Fibroblast of lung (primary cell): ENCODE data around the gene DCP1A. TPM values are rescaled to one million over a fixed set of nuclear protein-coding genes. Genes with fewer than 3 reads are reported as not detected.
A peak's percentile ranks its signal among the peaks of the same experiment; 100 is the strongest.

Experiments
- DNase-seq, 2 donors: peaks; one replicate each; pipeline versions ENCODE4 v3.0.0 to v3.0.0-alpha.2; 2010; ENCODE audit warnings: low read depth in 2 of 2
- H2AFZ ChIP-seq: 2 replicates; pipeline ENCODE4 v1.5.1; 2012; ENCODE audit warnings: low read length, control low read depth, inconsistent platforms
- H3K27ac ChIP-seq: 2 replicates; pipeline ENCODE4 v1.5.1; 2011; ENCODE audit warnings: low read length, control low read depth; ENCODE audit not compliant: insufficient read depth
- H3K27me3 ChIP-seq: 2 replicates; pipeline ENCODE4 v1.5.1; 2011; ENCODE audit warnings: mild to moderate bottlenecking, low read length; ENCODE audit not compliant: control insufficient read depth, insufficient read depth
- H3K36me3 ChIP-seq: 2 replicates; pipeline ENCODE4 v1.5.1; 2011; ENCODE audit warnings: low read length; ENCODE audit not compliant: control insufficient read depth, insufficient read depth
- H3K4me1 ChIP-seq: 2 replicates; pipeline ENCODE4 v1.5.1; 2011; ENCODE audit warnings: low read length; ENCODE audit not compliant: control insufficient read depth, insufficient read depth; ENCODE audit errors: extremely low read depth
- H3K4me2 ChIP-seq: 2 replicates; pipeline ENCODE4 v1.5.1; 2011; ENCODE audit warnings: low read length, control low read depth; ENCODE audit not compliant: insufficient read depth; ENCODE audit errors: extremely low read depth
- H3K4me3 ChIP-seq, 4 experiments: fragments of 200-600 bp in 1 of 4; sonication (generic) in 1 of 4; replicated peaks in 1 of 4; 2 replicates each; pipeline ENCODE4 v1.5.1; 2011 to 2016; ENCODE audit warnings: low read length in 4 of 4, low read depth in 3 of 4, mild to moderate bottlenecking in 3 of 4, control low read depth in 2 of 4, inconsistent platforms in 1 of 4, mixed read lengths in 1 of 4; ENCODE audit not compliant: insufficient read depth in 1 of 4; ENCODE audit errors: control extremely low read depth in 1 of 4
- H3K79me2 ChIP-seq: 2 replicates; pipeline ENCODE4 v1.5.1; 2012; ENCODE audit warnings: mild to moderate bottlenecking, low read length, inconsistent platforms; ENCODE audit not compliant: control insufficient read depth, insufficient read depth
- H3K9ac ChIP-seq: 2 replicates; pipeline ENCODE4 v1.5.1; 2011; ENCODE audit warnings: mild to moderate bottlenecking, low read length, control low read depth; ENCODE audit not compliant: insufficient read depth
- H3K9me3 ChIP-seq: 2 replicates; pipeline ENCODE4 v1.5.1; 2012; ENCODE audit warnings: low read depth, low read length; ENCODE audit not compliant: control insufficient read depth, insufficient read depth
- H4K20me1 ChIP-seq: 2 replicates; pipeline ENCODE4 v1.5.1; 2011; ENCODE audit warnings: low read length; ENCODE audit not compliant: control insufficient read depth, insufficient read depth; ENCODE audit errors: extremely low read depth
- EZH2 ChIP-seq: IDR thresholded peaks from 2 replicates; pipeline ENCODE4 v1.5.1; 2012; ENCODE audit warnings: low read length, control low read depth, mild to moderate bottlenecking; ENCODE audit errors: missing control alignments
- polyA plus RNA-seq, 2 donors: library from polyadenylated mRNA; depleted of rRNA in 1 of 2; stranded (reverse) in 1 of 2; unstranded in 1 of 2; fragments of >200 nt; gene quantifications; 2 replicates each; pipeline ENCODE4 v1.2.1, GENCODE V29; 2011 to 2012; ENCODE audit warnings: missing spikeins in 1 of 2
- total RNA-seq: library from RNA; depleted of rRNA; stranded (reverse); fragments of >200 nt; gene quantifications from 2 replicates; pipeline ENCODE4 v1.2.1, GENCODE V29; 2014
- TF ChIP-seq, protein P1 (sequence below), 2 donors: IDR thresholded peaks in 1 of 2; conservative IDR thresholded peaks in 1 of 2; 1 replicate in 1 of 2; 2 replicates in 1 of 2; pipeline ENCODE4 v1.5.1; 2011 to 2012; ENCODE audit warnings: low read length in 2 of 2, control low read depth in 1 of 2, inconsistent platforms in 1 of 2, low read depth in 1 of 2, mild to moderate bottlenecking in 1 of 2

Gene DCP1A
- total and polyA plus RNA-seq, 2 donors (not counting 1 experiment from before 2014, with no cell fraction given): 17.2 to 24.2 TPM

DNA sequence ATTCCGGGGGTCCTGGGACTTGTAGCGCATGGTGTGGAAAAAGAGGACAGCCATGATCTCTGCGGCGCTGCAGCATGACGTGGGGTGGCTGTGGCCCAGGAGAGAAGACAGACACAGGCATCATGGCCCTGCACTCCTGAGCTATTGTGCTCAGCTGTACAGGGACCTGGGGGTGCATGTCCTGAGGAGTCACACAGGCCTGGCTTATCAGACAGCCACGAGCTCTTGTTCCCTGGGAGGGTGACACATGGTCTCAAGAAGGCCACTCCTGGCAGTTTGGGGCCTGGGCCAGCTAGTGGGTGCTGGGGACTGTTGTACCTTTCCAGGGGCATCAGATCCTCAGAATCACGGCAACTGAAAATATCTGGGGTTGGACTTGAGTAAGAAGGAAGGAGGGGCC is 105.2 kb downstream of the DCP1A start:
- Histone ChIP-seq H2AFZ (no peak overlapping the region), H3K36me3 (peaks cover 24% of the 10 kb centered on the region), H3K9ac (no peak overlapping the region), H3K9me3 (no peaks in the 10 kb centered on the region), H3K4me3 (no peak overlapping the region), H3K27ac (peak overlapping the region; percentile 3), H4K20me1 (no peaks in the 10 kb centered on the region), H3K4me1 (peaks cover 17% of the 10 kb centered on the region), H3K27me3 (no peaks in the 10 kb centered on the region), H3K79me2 (peaks cover 75% of the 10 kb centered on the region), H3K4me2 (no peak overlapping the region)
- no peak for DNase-seq
- no peak for TF ChIP-seq EZH2
- TF ChIP-seq, protein P1, sequence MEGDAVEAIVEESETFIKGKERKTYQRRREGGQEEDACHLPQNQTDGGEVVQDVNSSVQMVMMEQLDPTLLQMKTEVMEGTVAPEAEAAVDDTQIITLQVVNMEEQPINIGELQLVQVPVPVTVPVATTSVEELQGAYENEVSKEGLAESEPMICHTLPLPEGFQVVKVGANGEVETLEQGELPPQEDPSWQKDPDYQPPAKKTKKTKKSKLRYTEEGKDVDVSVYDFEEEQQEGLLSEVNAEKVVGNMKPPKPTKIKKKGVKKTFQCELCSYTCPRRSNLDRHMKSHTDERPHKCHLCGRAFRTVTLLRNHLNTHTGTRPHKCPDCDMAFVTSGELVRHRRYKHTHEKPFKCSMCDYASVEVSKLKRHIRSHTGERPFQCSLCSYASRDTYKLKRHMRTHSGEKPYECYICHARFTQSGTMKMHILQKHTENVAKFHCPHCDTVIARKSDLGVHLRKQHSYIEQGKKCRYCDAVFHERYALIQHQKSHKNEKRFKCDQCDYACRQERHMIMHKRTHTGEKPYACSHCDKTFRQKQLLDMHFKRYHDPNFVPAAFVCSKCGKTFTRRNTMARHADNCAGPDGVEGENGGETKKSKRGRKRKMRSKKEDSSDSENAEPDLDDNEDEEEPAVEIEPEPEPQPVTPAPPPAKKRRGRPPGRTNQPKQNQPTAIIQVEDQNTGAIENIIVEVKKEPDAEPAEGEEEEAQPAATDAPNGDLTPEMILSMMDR (conservative IDR thresholded peaks at IDR 0.05 in 1 of 2, IDR thresholded peaks at IDR 0.05 in 1 of 2; ENCODE audit: low read depth in 1 of 2, low read length in 2 of 2): no peak

DNA sequence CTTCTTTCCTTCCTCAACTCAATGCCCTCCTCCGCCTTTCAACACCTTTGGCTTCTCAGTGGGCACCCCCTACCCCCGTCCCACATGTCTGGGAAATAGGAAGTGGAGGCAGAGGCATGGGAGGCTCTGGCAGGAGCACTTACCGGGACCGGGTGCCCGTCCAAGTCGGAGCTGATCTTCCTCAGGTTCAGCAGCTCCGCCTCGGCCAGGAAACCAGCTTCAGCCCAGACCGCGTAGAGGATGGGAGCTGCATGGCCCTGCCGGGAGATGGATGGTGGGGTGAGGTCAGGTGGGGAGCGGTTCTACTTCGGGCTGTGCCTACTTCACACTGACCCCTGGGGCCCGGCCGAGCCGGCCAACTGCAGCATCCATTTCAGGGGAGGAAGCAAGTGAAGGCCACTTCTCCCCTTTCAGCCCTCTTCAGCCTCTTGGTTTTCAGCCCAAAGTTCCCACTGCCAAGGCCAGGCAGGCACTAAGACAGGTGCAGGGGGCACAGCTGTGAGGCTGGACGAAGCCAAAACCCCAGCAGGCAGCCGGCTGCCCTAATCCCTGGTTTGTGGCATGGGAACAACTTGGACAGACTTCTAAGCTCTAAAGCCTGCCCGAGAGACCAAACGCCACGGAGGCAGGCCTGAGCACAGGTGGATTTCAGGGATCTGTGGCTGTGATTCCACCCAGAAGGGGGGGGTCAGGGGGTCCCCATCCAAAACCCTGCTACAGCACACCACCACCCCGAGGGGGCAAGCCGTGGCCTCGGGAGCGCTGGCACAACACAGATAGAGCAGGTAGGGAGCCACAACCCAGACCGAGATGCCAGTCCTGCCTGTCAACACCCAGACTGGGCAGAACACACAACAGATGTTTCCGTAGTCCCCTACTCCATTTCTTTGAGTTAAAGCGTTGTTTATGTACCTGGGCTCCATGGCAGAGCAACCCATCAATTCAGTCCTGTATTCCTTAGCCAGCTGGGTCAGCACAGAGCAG is 106.1 kb downstream of the DCP1A start:
- DNase-seq: no peak
- Histone ChIP-seq H3K79me2 (peaks cover 73% of the 10 kb centered on the region), H3K36me3 (peaks cover 29% of the 10 kb centered on the region), H3K27ac (no peak overlapping the region), H3K4me2 (no peak overlapping the region), H3K9ac (no peak overlapping the region), H4K20me1 (no peaks in the 10 kb centered on the region), H2AFZ (no peak overlapping the region), H3K9me3 (no peaks in the 10 kb centered on the region), H3K4me3 (no peak overlapping the region), H3K4me1 (peaks cover 25% of the 10 kb centered on the region), H3K27me3 (no peaks in the 10 kb centered on the region)
- TF ChIP-seq, protein P1 (conservative IDR thresholded peaks at IDR 0.05 in 1 of 2, IDR thresholded peaks at IDR 0.05 in 1 of 2; ENCODE audit: low read depth in 1 of 2, low read length in 2 of 2): no peak
- no peak for TF ChIP-seq EZH2

DNA sequence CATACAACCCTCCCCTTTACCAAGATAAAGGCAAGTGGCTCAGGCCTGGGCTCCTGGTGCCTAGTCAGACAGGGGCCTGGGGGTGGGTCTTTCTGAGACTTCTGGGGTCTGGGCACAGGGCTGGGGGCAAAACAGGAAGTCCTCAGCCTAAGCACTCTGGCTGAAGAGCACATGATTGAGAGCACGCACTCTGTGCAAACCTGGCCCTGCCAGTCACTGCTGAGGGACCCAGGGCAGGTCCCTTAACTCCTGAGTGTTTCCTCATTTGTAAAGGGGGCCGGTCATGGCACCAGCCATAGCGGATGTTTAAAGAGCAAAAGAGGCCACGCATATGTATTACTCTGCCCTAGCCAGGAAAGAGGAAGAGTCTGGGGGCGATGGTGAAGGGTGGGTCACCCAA is 107.5 kb downstream of the DCP1A start:
- Histone ChIP-seq H2AFZ (no peak overlapping the region), H3K27me3 (no peaks in the 10 kb centered on the region), H3K4me1 (peaks cover 33% of the 10 kb centered on the region), H3K27ac (peak overlapping the region; percentile 23), H3K9me3 (no peaks in the 10 kb centered on the region), H3K79me2 (peaks cover 71% of the 10 kb centered on the region), H3K4me3 (no peak overlapping the region), H3K4me2 (no peak overlapping the region), H3K9ac (no peak overlapping the region), H4K20me1 (no peaks in the 10 kb centered on the region), H3K36me3 (peaks cover 37% of the 10 kb centered on the region)
- no peak for DNase-seq
- TF ChIP-seq EZH2: no peak
- TF ChIP-seq, protein P1 (conservative IDR thresholded peaks at IDR 0.05 in 1 of 2, IDR thresholded peaks at IDR 0.05 in 1 of 2; ENCODE audit: low read depth in 1 of 2, low read length in 2 of 2): no peak
